WTC11 (cell line): Measurements from ENCODE around the gene NFIX. TPM values are rescaled to one million over a fixed set of nuclear protein-coding genes. Genes with fewer than 3 reads are reported as not detected.

Experiments used
- ATAC-seq: fragments of 200-7000 bp; cut with Tn5 transposase; 2 replicates; pipeline ENCODE4 v1.10.0; 2021; ENCODE audit warnings: mild to moderate bottlenecking, moderate library complexity
- CTCF ChIA-PET: fragments of 300-600 bp; sonication (Branson Sonifier 250); formaldehyde crosslinking; loops from one replicate; lab custom pipeline; 2021; ENCODE audit warnings: antibody characterized with exemption; lab: Charles Lee
- POLR2A ChIA-PET: fragments of 350-600 bp; sonication (Branson Sonifier 250); formaldehyde crosslinking; loops from one replicate; lab custom pipeline; 2021; ENCODE audit warnings: antibody characterized with exemption; lab: Charles Lee
- DNase-seq: peaks from one replicate; pipeline ENCODE4 v3.0.0; 2021; ENCODE audit warnings: low spot score
- H3K27ac Mint-ChIP-seq: 2 replicates; pipeline ENCODE4 v1.8.0; 2021; ENCODE audit warnings: mixed read lengths
- H3K27me3 Mint-ChIP-seq: 2 replicates; pipeline ENCODE4 v1.8.0; 2021; ENCODE audit warnings: low read depth, mild to moderate bottlenecking, moderate library complexity, mixed read lengths
- H3K36me3 Mint-ChIP-seq: 2 replicates; pipeline ENCODE4 v1.8.0; 2021; ENCODE audit warnings: mixed read lengths
- H3K4me1 Mint-ChIP-seq: 2 replicates; pipeline ENCODE4 v1.8.0; 2022; ENCODE audit warnings: mixed read lengths
- H3K4me3 Mint-ChIP-seq: 2 replicates; pipeline ENCODE4 v1.8.0; 2021; ENCODE audit warnings: mild to moderate bottlenecking, moderate library complexity, mixed read lengths
- H3K9me3 Mint-ChIP-seq: 2 replicates; pipeline ENCODE4 v1.8.0; 2021; ENCODE audit warnings: mixed read lengths
- CDX4 ChIP-seq: fragments of 250-450 bp; sonication (Bioruptor Pico); IDR thresholded peaks from 2 replicates; pipeline ENCODE4 v1.9.0; 2021; ENCODE audit warnings: moderate library complexity, mild to moderate bottlenecking, inconsistent platforms, borderline replicate concordance
- CREB1 ChIP-seq: sonication (generic); formaldehyde crosslinking; IDR thresholded peaks from 2 replicates; pipeline ENCODE4 v1.8.0; 2023; ENCODE audit warnings: mild to moderate bottlenecking, missing genetic modification reagents
- CREM ChIP-seq: sonication (generic); formaldehyde crosslinking; IDR thresholded peaks from 2 replicates; pipeline ENCODE4 v1.8.1; 2022; ENCODE audit warnings: mild to moderate bottlenecking, missing genetic modification reagents, moderate library complexity
- E2F4 ChIP-seq: sonication (generic); formaldehyde crosslinking; IDR thresholded peaks from 2 replicates; pipeline ENCODE4 v1.8.1; 2022; ENCODE audit warnings: low read depth, mild to moderate bottlenecking, moderate library complexity, missing genetic modification reagents, borderline replicate concordance
- ELF4 ChIP-seq: sonication (generic); formaldehyde crosslinking; IDR thresholded peaks from 2 replicates; pipeline ENCODE4 v1.8.1; 2022; ENCODE audit warnings: low read depth, mild to moderate bottlenecking, moderate library complexity, missing genetic modification reagents
- ERG ChIP-seq: fragments of 250-450 bp; sonication (Bioruptor Pico); IDR thresholded peaks from 2 replicates; pipeline ENCODE4 v1.8.0; 2021; ENCODE audit warnings: mild to moderate bottlenecking
- ETV6 ChIP-seq: sonication (generic); formaldehyde crosslinking; IDR thresholded peaks from 2 replicates; pipeline ENCODE4 v1.8.1; 2022; ENCODE audit warnings: mild to moderate bottlenecking, missing genetic modification reagents
- FOXJ3 ChIP-seq: sonication (generic); formaldehyde crosslinking; IDR thresholded peaks from 2 replicates; pipeline ENCODE4 v1.9.0; 2021; ENCODE audit warnings: missing genetic modification reagents, mild to moderate bottlenecking, borderline replicate concordance
- FOXK1 ChIP-seq: sonication (generic); formaldehyde crosslinking; IDR thresholded peaks from 2 replicates; pipeline ENCODE4 v1.8.0; 2022; ENCODE audit warnings: mild to moderate bottlenecking, moderate library complexity, missing genetic modification reagents
- GTF2I ChIP-seq: fragments of 250-450 bp; sonication (Bioruptor Pico); conservative IDR thresholded peaks from 2 replicates; pipeline ENCODE4 v1.4.0; 2021; ENCODE audit warnings: mild to moderate bottlenecking
- IRF2 ChIP-seq: sonication (generic); formaldehyde crosslinking; IDR thresholded peaks from 2 replicates; pipeline ENCODE4 v1.8.0; 2022; ENCODE audit warnings: low read depth, missing genetic modification reagents, borderline replicate concordance
- NFE2L1 ChIP-seq: sonication (generic); formaldehyde crosslinking; IDR thresholded peaks from 2 replicates; pipeline ENCODE4 v1.8.1; 2023; ENCODE audit warnings: missing genetic modification reagents
- RORB ChIP-seq: fragments of 250-450 bp; sonication (Bioruptor Pico); IDR thresholded peaks from 2 replicates; pipeline ENCODE4 v1.9.0; 2021; ENCODE audit warnings: mild to moderate bottlenecking
- SOX15 ChIP-seq: fragments of 250-450 bp; sonication (Bioruptor Pico); IDR thresholded peaks from 2 replicates; pipeline ENCODE4 v1.9.0; 2021; ENCODE audit warnings: mild to moderate bottlenecking
- ZBTB43 ChIP-seq: sonication (generic); formaldehyde crosslinking; IDR thresholded peaks from 2 replicates; pipeline ENCODE4 v1.8.1; 2023; ENCODE audit warnings: mild to moderate bottlenecking, missing genetic modification reagents
- ZNF138 ChIP-seq: sonication (generic); formaldehyde crosslinking; conservative IDR thresholded peaks from 2 replicates; pipeline ENCODE4 v1.8.1; 2022; ENCODE audit warnings: mild to moderate bottlenecking, moderate library complexity, missing genetic modification reagents
- ZNF219 ChIP-seq: sonication (generic); formaldehyde crosslinking; IDR thresholded peaks from 2 replicates; pipeline ENCODE4 v1.8.0; 2023; ENCODE audit warnings: missing genetic modification reagents, mild to moderate bottlenecking, borderline replicate concordance
- ZNF317 ChIP-seq: sonication (generic); formaldehyde crosslinking; IDR thresholded peaks from 2 replicates; pipeline ENCODE4 v1.8.1; 2023; ENCODE audit warnings: low read depth, mild to moderate bottlenecking, moderate library complexity, missing genetic modification reagents, borderline replicate concordance
- ZNF671 ChIP-seq: fragments of 250-450 bp; sonication (Bioruptor Pico); IDR thresholded peaks from 2 replicates; pipeline ENCODE4 v1.8.0; 2021; ENCODE audit warnings: mild to moderate bottlenecking
- total RNA-seq: library from RNA; stranded (reverse); gene quantifications from 3 replicates; pipeline ENCODE4 v1.2.3, GENCODE V29; 2021

NFIX gene
- total RNA-seq, 1 experiment from 2014 or later: 1.4 TPM

- Mint-ChIP-seq H3K27me3 (peaks cover 35% of the 10 kb centered on the region), H3K4me3 (no peak overlapping the region), H3K36me3 (no peaks in the 10 kb centered on the region)
- no peak for ATAC-seq
- CTCF ChIA-PET: interaction anchor here (0.5 to 4.6 kb wide), 13 partner anchors 19 to 120 kb away, joined by 3 to 66 read pairs (median 4); no protein-coding TSS in a partner anchor
- TF ChIP-seq ETV6 (CRISPR knock-in tag) (no peak), NFE2L1 (CRISPR knock-in tag) (no peak), RORB (CRISPR knock-in tag) (no peak), ZNF317 (no peak), SOX15 (CRISPR knock-in tag) (no peak), FOXJ3 (CRISPR knock-in tag) (no peak)
- TF ChIP-seq, all 79 proteins: peak for 0
- DNase-seq: no peak
- H3K4me1 Mint-ChIP-seq: peaks cover 6% of the 10 kb centered on the region; the same call in 1 of the 2 replicates
- H3K9me3 Mint-ChIP-seq: no peaks in the 10 kb centered on the region
- POLR2A ChIA-PET: no interaction called here
- no peak overlapping the region for H3K27ac Mint-ChIP-seq
These were observed 11.1 kb upstream of the NFIX start for GRCh38 chr19:12984143-12984627.

- CTCF ChIA-PET: interaction anchor here (0.6 to 4.6 kb wide), 13 partner anchors 19 to 191 kb away, joined by 3 to 66 read pairs (median 5); no protein-coding TSS in a partner anchor
- TF ChIP-seq ZBTB43: no peak
- no peak for TF ChIP-seq ELF4
- no peak for TF ChIP-seq CREB1 (CRISPR knock-in tag)
- TF ChIP-seq FOXK1: no peak
- no peak for TF ChIP-seq CDX4 (CRISPR knock-in tag)
- TF ChIP-seq, all 79 proteins: peak for 0
- ATAC-seq: no peak
- Mint-ChIP-seq H3K36me3 (no peaks in the 10 kb centered on the region), H3K4me3 (no peak overlapping the region), H3K4me1 (peaks cover 6% of the 10 kb centered on the region; the same call in 1 of the 2 replicates), H3K27me3 (peaks cover 34% of the 10 kb centered on the region; the same call in 1 of the 2 replicates), H3K27ac (no peak overlapping the region), H3K9me3 (no peaks in the 10 kb centered on the region)
- no peak for DNase-seq
- POLR2A ChIA-PET: no interaction called here
These were observed 10.6 kb upstream of the NFIX start for GRCh38 chr19:12984683-12985048.

GRCh38 chr19:12985049-12985776 is 10.1 kb upstream of the NFIX start:
- no peak for DNase-seq
- Mint-ChIP-seq H3K36me3 (no peaks in the 10 kb centered on the region), H3K27me3 (peaks cover 34% of the 10 kb centered on the region; the same call in 1 of the 2 replicates)
- no peak for ATAC-seq
- POLR2A ChIA-PET: interaction anchor here (0.6 kb wide), 1 partner anchor 122 kb away, joined by 4 read pairs; no protein-coding TSS in a partner anchor
- TF ChIP-seq GTF2I (CRISPR knock-in tag) (no peak), ERG (no peak), CREM (CRISPR knock-in tag) (no peak), ZNF219 (CRISPR knock-in tag) (no peak)
- TF ChIP-seq, all 79 proteins: peak for 0
- Mint-ChIP-seq H3K4me3 (no peak overlapping the region), H3K27ac (no peak overlapping the region), H3K4me1 (peaks cover 6% of the 10 kb centered on the region; the same call in 1 of the 2 replicates), H3K9me3 (no peaks in the 10 kb centered on the region)
- CTCF ChIA-PET: interaction anchor here (0.6 to 4.6 kb wide), 17 partner anchors 8 to 886 kb away, joined by 3 to 66 read pairs (median 5); no protein-coding TSS in a partner anchor

- H3K4me3 Mint-ChIP-seq: no peak overlapping the region
- ATAC-seq (no peak), DNase-seq (no peak)
- CTCF ChIA-PET: interaction anchor here (1.6 to 4.6 kb wide), 7 partner anchors 10 to 108 kb away, joined by 6 to 66 read pairs (median 18); no protein-coding TSS in a partner anchor
- H3K4me1 Mint-ChIP-seq: peaks cover 9% of the 10 kb centered on the region
- H3K9me3 Mint-ChIP-seq: no peaks in the 10 kb centered on the region
- POLR2A ChIA-PET: no interaction called here
- H3K27me3 Mint-ChIP-seq: peaks cover 45% of the 10 kb centered on the region
- TF ChIP-seq ZNF671 (CRISPR knock-in tag) (no peak), E2F4 (no peak), IRF2 (no peak), ZNF138 (no peak)
- H3K27ac Mint-ChIP-seq: no peak overlapping the region
- no peaks in the 10 kb centered on the region for H3K36me3 Mint-ChIP-seq
These were observed 8.5 kb upstream of the NFIX start for GRCh38 chr19:12986726-12987125.
